ENCODE measurements around the gene GMPR2.
A peak's percentile ranks its signal among the peaks of the same experiment; 100 is the strongest.

GMPR2 gene

DNA sequence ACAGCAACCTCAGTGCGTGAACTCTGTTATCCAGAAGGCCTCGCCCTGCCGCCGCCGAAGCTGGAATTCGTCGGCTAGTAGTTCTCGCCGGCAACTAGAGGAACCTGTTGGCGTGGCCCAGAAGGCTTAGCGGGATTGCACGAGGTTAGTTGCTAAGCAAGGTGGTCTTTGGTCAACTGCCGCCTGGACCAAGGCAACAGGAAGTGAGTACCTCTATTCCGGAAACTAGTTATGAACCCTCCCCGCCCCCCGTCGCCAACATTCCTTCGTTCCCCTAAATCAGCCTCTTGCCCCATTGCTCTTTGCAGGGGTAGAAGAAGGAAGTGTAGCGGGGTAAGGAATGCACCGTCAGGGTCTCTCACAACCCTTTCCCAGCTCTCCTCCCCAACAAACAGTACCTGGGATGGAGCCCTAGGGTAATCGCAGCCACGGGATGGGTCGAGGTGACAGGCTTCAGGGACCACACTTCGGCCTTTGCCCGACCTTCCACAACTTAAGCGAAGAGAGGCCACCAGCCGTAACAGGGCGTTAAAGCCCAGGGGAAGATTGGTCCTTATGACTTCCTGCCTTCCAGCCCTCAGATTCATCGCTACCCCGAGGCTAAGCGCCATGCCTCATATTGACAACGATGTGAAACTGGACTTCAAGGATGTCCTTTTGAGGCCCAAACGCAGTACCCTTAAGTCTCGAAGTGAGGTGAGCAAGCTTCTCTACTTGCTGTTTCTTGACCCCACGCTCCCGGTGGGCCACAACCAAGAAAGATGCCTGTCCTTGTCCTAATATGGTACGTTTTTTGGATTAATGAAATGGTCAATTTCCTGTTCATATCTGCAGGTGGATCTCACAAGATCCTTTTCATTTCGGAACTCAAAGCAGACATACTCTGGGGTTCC lies at the start of gene GMPR2:
Gene GMPR2 (plus strand): TSS at position 285 of the 893 bp plus-strand sequence. CDS start 325 bp downstream, at position 610.
- no peak for DNase-seq (ENCODE audit: low read depth)

- no peak for DNase-seq (ENCODE audit: low read depth)
Measured at GRCh38 chr14:24183014-24183481, 49.7 kb upstream of the GMPR2 start.

DNA sequence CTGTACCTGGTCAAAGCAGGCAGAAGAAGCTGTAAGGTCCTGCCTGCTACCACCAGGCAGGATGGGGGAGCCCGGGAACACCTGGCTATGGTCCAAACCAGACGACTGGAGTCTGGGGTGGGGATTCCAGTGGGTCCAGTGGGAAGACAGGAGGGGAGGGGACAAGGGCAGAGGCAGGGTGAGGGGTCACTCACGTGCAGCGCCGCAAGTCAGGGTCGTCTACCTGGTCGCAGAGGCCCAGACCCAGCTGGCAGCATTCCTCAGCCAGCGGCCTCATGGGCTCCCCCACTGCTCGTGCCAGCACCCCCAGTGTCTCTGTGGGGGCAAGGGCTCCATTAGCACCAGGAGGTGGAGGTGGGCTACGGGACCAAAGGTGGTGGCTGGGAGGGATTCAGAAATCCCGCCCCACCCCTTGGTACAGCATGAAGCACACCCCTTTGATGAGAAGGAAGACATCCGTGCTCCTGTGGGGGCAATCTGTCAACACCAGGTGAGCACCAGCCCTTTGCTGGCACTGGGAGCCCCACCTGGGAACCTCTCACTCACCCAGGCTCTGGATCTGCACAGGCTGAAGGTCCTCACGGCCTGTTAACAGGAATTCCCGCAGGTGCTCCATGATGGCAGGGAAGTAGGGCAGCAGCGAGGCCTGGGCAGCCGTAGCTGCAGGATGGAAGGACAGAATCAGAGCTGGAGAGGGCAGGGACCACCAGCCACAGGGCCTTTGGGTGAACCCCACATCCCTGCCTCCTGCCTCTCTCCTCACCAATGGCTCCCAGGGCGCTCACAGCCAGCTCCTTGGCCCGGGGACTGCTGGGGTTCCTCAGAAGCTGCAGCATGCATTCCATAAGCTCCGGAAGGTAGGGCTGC lies 48.4 kb upstream of the GMPR2 start:
- no peak for DNase-seq (ENCODE audit: low read depth)

- DNase-seq (ENCODE audit: low read depth): no peak
Measured at GRCh38 chr14:24185026-24185425, 47.7 kb upstream of the GMPR2 start.

DNA sequence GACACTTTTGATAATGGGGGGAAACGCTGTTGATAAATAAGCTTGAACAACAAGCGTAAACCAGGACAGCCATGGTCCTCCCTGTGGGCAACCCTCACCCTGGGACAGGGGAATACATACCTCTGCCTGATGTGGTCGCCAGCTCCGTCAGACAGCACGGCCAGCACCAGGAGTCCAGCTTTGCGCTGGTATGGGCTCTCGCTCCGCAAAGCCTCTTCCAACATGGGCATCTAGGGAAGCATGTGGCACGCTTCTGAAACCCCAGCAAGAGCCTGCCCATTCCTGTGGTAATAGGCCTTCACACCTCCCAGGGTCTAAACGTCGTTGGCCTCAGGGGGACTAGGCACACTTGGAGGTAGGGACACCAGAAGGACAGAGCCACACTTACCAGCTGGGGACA lies 47.0 kb upstream of the GMPR2 start:
- no peak for DNase-seq (ENCODE audit: low read depth)

DNA sequence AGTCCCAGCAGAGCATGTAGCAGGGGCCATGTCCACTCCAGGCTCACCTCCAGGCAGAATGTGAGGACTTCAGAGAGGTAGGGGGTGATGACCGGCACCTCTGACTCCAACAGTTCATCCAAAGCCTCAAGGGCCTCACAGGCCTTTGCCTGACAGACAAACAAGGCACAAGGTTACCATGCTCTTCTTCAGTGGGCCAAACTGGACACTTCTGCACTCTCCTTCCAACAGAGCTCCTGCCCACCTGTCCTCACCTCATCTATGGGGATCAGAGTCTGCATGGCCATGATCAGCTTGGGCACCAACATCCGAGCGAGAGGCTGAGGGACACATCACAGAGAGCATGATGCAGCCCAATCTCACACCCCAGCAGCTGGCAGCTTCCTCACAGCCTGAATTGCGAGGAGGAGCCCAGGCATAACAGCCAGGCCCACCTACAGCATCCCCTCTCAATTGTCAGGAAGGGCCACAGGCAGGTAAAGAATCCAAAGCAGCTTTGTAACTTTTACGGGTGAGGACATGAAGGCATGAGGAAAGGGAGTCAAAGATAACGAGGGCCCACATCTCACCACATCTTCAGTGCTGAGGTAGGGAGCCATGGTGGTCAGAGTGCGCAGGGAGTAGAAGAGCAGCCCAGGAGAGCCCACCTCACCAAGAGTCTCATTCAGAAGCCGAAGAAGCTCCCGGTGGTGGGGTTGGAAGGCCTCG lies 45.7 kb upstream of the GMPR2 start:
- DNase-seq (ENCODE audit: low read depth): no peak

GRCh38 chr14:24187539-24187915 lies 45.2 kb upstream of the GMPR2 start:
- no peak for DNase-seq (ENCODE audit: low read depth)

GRCh38 chr14:24188251-24189058 lies 44.3 kb upstream of the GMPR2 start, which contains the start of gene IPO4:
TSS of gene IPO4 (minus strand) at chr14:24188816. CDS start at chr14:24188787, 29 bp downstream.
- peak; percentile 92 for DNase-seq (ENCODE audit: low read depth)

DNA sequence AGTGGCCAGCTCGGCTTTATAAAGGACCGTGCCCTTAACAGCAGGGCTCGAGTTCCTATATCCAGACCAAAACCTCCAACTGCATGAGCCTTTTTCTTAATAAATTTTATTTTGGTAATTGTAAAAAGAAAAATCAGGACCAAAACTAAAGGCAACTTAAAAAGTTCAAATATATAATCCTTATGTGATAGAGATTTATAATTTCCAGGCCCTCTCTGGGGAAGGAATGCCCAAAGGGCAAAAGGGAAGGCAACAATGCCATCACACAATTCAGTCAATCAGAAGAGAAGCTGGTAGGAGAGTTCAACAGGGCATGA lies 43.7 kb upstream of the GMPR2 start:
- DNase-seq (ENCODE audit: low read depth): no peak

DNA sequence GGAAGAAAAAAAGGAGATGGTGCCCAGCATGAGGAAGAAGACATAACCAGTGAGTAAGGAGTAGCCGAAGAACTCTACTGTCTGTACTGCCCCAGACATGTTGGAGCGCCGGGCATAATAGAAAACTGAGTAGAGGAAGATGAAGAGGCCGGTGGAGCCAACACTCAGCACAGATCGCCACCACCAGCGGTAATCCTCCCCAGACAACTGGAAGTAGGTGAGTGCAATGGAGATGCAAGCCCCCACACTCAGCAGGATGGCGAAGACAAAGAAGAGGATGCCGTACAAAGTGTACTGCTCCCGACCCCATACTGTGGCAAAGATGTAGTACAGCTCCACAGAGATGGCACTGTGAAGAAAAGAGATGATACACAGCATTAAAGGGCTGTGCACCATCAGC lies 43.3 kb upstream of the GMPR2 start:
- no peak for DNase-seq (ENCODE audit: low read depth)

GRCh38 chr14:24190416-24190815 lies 42.3 kb upstream of the GMPR2 start:
- no peak for DNase-seq (ENCODE audit: low read depth)

GRCh38 chr14:24192933-24193332 lies 39.8 kb upstream of the GMPR2 start:
- no peak for DNase-seq (ENCODE audit: low read depth)

DNA sequence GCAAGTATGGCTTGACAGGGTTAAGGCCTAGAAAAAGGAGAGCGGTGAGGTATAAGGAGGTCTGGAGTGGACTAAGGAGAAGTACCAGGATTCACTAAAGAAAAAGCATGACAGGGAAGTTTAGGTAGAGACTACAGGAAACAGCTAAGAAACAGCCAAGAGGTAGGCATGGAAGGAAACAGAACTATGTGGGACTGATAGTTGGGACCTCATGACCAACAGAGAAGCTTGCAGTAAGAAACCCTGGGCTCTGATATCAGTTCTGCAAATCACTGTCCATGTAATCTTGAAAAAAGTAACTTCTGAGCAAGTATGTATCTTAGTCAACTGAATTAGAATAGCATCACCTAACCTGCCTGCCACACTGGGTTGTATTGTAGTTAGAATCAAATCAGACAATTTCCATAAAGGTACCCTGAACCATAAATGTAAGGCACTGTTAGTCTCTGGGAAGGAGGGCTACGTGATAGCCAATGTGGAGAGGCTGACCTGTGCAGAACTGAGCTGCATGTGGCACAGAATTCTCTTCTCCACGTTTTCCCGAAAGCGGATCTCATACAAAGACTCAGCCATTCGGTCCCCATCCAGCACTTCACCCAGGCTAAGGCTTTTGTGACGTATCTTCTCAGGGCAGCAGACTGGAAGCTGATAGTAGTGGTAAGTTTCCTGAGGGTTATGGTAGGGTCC lies 38.4 kb upstream of the GMPR2 start:
- no peak for DNase-seq (ENCODE audit: low read depth)

DNA sequence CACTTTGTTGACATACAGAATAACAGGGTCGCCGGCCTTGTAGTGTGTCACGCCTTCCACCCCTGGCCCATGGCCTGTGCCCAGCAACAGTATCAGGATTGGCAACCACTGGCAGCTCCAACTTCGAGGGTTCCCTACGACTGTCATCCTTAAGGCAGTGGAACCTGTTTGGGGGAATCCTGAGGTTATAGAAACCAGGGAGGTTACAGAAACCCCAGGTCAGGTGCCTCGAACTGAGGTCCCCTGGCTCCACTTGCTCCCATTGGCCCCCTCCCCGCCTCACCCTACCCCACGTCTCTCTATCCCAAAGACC lies 37.9 kb upstream of the GMPR2 start:
- DNase-seq (ENCODE audit: low read depth): no peak

GRCh38 chr14:24195186-24196070 lies 37.3 kb upstream of the GMPR2 start, which contains the start of gene TM9SF1:
TSS of gene TM9SF1 (minus strand) at chr14:24195441. CDS start at chr14:24195019, 422 bp downstream.
- DNase-seq (ENCODE audit: low read depth): peak; percentile 79

GRCh38 chr14:24196071-24197055 lies 36.4 kb upstream of the GMPR2 start:
- no peak for DNase-seq (ENCODE audit: low read depth)

DNA sequence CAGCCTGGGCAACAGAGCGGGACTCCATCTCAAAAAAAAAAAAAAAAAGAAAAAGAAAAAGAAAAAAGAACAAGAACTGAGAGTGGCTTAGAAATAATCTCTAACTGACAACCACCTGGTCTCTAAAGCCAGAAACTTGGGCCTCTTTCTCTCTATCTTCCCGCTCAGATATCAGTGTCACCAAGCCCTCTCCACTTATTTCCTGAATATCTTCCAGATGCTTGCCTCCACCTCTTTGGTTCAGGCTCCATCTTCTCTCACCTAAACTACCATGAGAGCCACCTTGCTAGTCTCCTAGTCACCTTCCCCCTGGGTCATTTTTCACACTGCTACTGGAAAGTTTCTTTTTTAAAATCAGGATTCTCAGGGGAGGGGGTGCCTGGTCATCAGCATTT lies 35.7 kb upstream of the GMPR2 start:
- DNase-seq (ENCODE audit: low read depth): no peak

GRCh38 chr14:24198814-24199524 lies 33.8 kb upstream of the GMPR2 start:
- no peak for DNase-seq (ENCODE audit: low read depth)
